HUDEP-2 (cell line): ENCODE measurements around the gene CIART.
"Not testable (repeated sequence)": the region's sequence is repeated elsewhere in the genome, so short reads cannot be mapped to it uniquely, and the experiment has no call there.

Experiments used
- DNase-seq, 76 experiments: peaks; one replicate each; lab custom pipeline; 2025; ENCODE audit not compliant: unreplicated experiment in 76 of 76; lab: John Stamatoyannopoulos, UW

CIART gene

DNA sequence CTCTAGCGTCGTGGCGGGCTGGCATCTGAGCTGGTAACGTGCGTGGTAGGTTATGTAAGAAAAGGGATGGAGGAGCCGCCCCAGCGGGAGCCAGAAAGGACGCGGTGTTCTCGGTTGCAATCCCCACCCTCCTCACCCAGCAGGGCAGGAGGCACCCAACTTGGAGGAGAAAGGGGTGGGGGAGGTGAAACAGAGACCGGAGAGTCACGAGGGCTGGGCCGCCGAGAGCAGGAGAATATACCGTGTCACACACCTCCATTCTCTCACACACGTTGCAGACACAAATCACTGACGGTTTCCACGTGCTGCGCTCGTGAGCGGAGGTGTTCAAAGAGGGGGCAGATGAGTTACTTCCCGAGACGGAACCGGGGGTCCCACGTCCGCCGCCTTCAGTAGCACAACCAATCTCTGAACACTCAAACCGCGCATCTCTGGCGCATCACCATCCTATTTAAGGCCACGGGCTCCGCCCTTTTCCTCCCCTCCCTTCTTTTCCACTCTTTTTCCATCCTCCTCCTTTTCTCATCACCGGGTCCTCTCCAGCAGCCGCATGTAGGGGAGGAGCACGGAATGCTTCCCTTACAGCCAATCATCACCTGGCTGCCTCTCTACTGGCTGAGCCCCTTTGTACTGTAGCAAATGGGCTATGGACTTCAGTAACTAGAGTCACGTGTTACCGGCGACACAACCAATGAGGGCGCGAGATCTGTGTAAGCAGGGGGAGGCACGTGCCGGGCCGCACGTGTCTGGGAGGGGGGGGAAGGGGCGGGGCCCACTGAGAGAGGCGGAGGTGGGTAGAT, at the start of gene CIART:
Gene CIART, plus strand, starts transcription at position 797 of the 800 bp plus-strand sequence. CDS start 714 bp downstream, outside the sequence.
- DNase-seq, result peak; percentile 54 to 98 (median 93)

DNA sequence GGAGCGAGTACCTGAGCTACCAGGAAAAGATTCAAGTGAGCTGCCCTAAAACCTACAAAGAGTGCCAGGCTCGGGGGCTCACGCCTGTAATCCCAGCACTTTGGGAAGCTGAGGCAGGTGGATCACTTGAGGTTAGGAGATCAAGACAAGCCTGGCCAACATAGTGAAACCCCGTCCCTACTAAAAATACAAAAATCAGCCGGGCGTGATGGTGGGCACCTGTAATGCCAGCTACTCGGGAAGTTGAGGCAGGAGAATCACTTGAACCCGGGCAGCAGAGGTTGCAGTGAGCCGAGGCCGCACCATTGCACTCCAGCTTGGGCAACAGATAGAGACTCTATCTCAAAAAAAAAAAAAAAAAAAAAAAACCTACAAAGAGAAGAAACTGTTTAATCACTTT, 49.4 kb upstream of the CIART start:
- not testable (repeated sequence) for DNase-seq

GRCh38 chr1:150233359-150234308, 48.7 kb upstream of the CIART start:
- DNase-seq, result peak in 1 of 76 experiments; percentile 9

GRCh38 chr1:150234309-150234565, 48.1 kb upstream of the CIART start:
- no peak for DNase-seq

- peak in 74 of 76 experiments; percentile 40 to 85 (median 70) for DNase-seq
Measured at GRCh38 chr1:150234566-150235293, 47.6 kb upstream of the CIART start.

GRCh38 chr1:150235294-150235851, 47.0 kb upstream of the CIART start:
- peak in 2 of 76 experiments; percentile 4 to 11 for DNase-seq

GRCh38 chr1:150235852-150236613, 46.3 kb upstream of the CIART start, which contains the start of gene ANP32E:
TSS of gene ANP32E (minus strand) at chr1:150236112. CDS start at chr1:150235786, 326 bp downstream.
- peak in 75 of 76 experiments; percentile 21 to 98 (median 94) for DNase-seq

DNA sequence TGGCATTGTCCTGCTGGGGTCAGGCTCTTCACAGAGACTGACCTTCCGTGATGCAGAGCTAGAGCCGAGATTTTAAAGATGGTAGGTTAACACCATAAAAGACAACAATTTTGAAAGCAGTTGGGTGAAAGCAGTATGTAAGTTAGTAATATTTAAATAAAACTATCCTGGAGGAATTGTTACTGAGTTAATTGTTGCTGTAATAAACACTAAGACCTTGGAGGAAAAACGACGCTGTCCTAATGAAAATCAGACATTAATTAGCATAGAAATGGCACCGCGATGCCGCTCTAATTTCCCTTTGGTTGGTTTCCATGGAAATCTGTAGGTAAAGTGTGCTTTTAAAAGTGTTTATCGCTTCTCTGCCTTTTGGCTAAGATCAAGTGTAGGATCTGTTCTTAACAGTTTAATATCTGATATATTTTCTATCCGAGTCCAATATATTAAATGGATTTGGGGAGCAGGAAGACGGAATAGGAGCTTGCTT, 45.7 kb upstream of the CIART start:
- DNase-seq, result peak in 1 of 76 experiments; percentile 49

GRCh38 chr1:150237176-150237575, 45.2 kb upstream of the CIART start:
- not testable (repeated sequence) for DNase-seq

GRCh38 chr1:150237746-150238145, 44.6 kb upstream of the CIART start:
- no peak for DNase-seq

GRCh38 chr1:150243003-150243402, 39.4 kb upstream of the CIART start:
- DNase-seq, result no peak

DNA sequence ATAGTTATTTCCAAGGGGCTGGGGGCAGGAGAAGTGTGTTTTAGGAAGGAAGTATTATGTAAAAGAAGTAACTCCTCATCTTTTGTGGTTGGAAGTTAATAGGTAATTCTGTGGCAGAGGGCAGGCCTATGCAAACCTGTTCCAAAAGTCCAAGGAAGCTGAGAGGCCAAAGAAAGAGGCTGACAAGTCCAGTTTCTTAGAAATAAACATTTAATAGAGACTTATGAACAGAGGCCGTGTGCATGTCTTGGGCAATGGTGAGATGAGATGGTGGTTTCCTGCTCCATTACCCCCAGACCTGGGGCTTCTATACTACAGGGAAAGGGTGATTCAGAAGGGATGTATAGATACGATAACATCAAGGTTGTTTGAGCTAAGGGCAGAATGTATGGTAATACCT, 32.4 kb upstream of the CIART start:
- DNase-seq, result no peak

DNA sequence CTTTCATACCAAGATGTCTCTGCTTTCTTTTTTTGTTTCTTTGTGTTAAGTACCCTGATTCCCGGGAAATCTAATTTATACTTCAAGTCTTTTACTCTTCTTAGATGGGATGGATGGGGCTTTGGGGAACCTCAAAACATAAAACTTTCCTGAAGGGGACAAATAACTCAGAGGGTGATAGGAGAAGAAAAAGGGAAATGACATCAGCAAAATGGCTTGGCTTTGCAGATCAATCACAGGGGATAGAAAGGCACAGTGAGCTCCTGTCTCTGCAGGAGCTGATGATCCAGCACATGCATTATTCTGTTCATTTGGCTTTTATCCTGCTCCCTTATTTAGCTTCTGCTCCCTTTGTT, 26.2 kb upstream of the CIART start:
- no peak for DNase-seq

- DNase-seq, result no peak
Measured at GRCh38 chr1:150256554-150257341, 25.6 kb upstream of the CIART start.

DNA sequence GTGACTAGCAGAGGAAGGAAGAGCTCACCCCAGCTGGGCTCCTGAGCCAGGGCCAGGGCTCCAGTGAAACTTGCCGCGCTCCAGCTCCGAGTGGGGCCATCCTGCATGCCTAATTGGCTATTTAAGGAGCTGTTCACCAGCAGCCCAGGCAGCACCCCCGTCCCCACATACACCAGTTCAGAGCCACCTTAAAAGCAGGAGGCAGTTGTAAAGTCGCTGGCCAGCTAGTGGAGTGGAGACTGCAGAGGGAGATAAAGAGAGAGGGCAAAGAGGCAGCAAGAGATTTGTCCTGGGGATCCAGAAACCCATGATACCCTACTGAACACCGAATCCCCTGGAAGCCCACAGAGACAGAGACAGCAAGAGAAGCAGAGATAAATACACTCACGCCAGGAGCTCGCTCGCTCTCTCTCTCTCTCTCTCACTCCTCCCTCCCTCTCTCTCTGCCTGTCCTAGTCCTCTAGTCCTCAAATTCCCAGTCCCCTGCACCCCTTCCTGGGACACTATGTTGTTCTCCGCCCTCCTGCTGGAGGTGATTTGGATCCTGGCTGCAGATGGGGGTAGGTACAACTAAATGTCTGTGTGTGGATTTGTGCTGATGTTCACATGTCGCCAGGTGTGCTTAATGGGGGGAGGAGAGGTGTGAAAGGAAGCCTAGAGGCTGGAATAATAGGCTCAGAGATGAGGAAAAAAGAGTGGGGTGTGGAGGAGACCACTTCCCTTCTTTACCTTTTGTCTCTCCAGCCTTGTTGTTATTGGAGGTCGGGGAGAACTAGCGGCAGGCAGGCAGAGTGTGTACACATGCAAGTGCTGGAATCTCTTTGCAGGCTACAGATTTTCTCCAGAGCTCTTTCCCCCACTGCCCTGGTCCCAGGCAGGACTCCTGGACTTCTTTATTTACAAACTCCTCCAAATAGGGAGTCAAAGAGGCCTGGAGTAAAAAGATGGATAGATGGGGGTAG, 24.4 kb upstream of the CIART start, which contains the start of gene CA14:
Gene CA14, plus strand, starts transcription at position 151 of the 962 bp plus-strand sequence. Its CDS starts 355 bp downstream, at position 506.
- DNase-seq, result peak in 3 of 76 experiments; percentile 3 to 14 (median 8)

DNA sequence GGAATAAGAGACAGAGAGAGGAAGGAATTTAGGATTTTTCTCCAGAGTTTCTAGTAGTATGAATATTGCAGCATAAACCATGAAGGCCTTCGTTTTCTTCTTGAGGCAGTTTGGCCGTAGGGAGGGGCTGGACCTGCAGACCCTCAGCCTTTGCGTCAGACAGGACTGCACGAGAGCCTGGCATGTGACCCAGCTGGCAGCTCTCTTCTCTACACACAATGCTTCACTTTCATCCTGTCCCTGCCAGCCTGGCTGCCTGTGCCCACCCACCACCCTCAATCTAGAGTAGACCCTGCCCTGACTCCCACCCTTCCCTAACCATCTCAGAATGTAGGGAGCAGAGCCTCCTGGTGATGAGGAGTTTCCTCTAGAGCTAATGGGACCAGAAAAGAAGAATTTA, 23.1 kb upstream of the CIART start:
- DNase-seq, result no peak
